WTC11 (cell line): ENCODE data around the gene LDAH. TPM values are rescaled to one million over a fixed set of nuclear protein-coding genes. Genes with fewer than 3 reads are reported as not detected.
A peak's percentile ranks its signal among the peaks of the same experiment; 100 is the strongest.

Experiments used
- ATAC-seq: fragments of 200-7000 bp; cut with Tn5 transposase; 2 replicates; pipeline ENCODE4 v1.10.0; 2021; ENCODE audit warnings: mild to moderate bottlenecking, moderate library complexity
- CTCF ChIA-PET: fragments of 300-600 bp; sonication (Branson Sonifier 250); formaldehyde crosslinking; loops from one replicate; lab custom pipeline; 2021; ENCODE audit warnings: antibody characterized with exemption; lab: Charles Lee
- POLR2A ChIA-PET: fragments of 350-600 bp; sonication (Branson Sonifier 250); formaldehyde crosslinking; loops from one replicate; lab custom pipeline; 2021; ENCODE audit warnings: antibody characterized with exemption; lab: Charles Lee
- DNase-seq: peaks from one replicate; pipeline ENCODE4 v3.0.0; 2021; ENCODE audit warnings: low spot score
- H3K27ac Mint-ChIP-seq: 2 replicates; pipeline ENCODE4 v1.8.0; 2021; ENCODE audit warnings: mixed read lengths
- H3K27me3 Mint-ChIP-seq: 2 replicates; pipeline ENCODE4 v1.8.0; 2021; ENCODE audit warnings: low read depth, mild to moderate bottlenecking, moderate library complexity, mixed read lengths
- H3K36me3 Mint-ChIP-seq: 2 replicates; pipeline ENCODE4 v1.8.0; 2021; ENCODE audit warnings: mixed read lengths
- H3K4me1 Mint-ChIP-seq: 2 replicates; pipeline ENCODE4 v1.8.0; 2022; ENCODE audit warnings: mixed read lengths
- H3K4me3 Mint-ChIP-seq: 2 replicates; pipeline ENCODE4 v1.8.0; 2021; ENCODE audit warnings: mild to moderate bottlenecking, moderate library complexity, mixed read lengths
- H3K9me3 Mint-ChIP-seq: 2 replicates; pipeline ENCODE4 v1.8.0; 2021; ENCODE audit warnings: mixed read lengths
- AFF4 ChIP-seq: sonication (generic); formaldehyde crosslinking; IDR thresholded peaks from 2 replicates; pipeline ENCODE4 v1.8.1; 2023; ENCODE audit warnings: mild to moderate bottlenecking, missing genetic modification reagents, borderline replicate concordance
- CREM ChIP-seq: sonication (generic); formaldehyde crosslinking; IDR thresholded peaks from 2 replicates; pipeline ENCODE4 v1.8.1; 2022; ENCODE audit warnings: mild to moderate bottlenecking, missing genetic modification reagents, moderate library complexity
- ELF4 ChIP-seq: sonication (generic); formaldehyde crosslinking; IDR thresholded peaks from 2 replicates; pipeline ENCODE4 v1.8.1; 2022; ENCODE audit warnings: low read depth, mild to moderate bottlenecking, moderate library complexity, missing genetic modification reagents
- GABPB1 ChIP-seq: sonication (generic); formaldehyde crosslinking; IDR thresholded peaks from 2 replicates; pipeline ENCODE4 v1.8.1; 2023; ENCODE audit warnings: mild to moderate bottlenecking, missing genetic modification reagents
- MXD4 ChIP-seq: fragments of 250-450 bp; sonication (Bioruptor Pico); IDR thresholded peaks from 2 replicates; pipeline ENCODE4 v1.8.0; 2021; ENCODE audit warnings: mild to moderate bottlenecking, moderate library complexity, borderline replicate concordance
- NFATC4 ChIP-seq: fragments of 250-450 bp; sonication (Bioruptor Pico); IDR thresholded peaks from 2 replicates; pipeline ENCODE4 v1.9.0; 2021; ENCODE audit warnings: mild to moderate bottlenecking
- PRDM15 ChIP-seq: sonication (generic); formaldehyde crosslinking; IDR thresholded peaks from 2 replicates; pipeline ENCODE4 v1.8.0; 2022; ENCODE audit warnings: missing genetic modification reagents
- STAT6 ChIP-seq: sonication (generic); formaldehyde crosslinking; conservative IDR thresholded peaks from 2 replicates; pipeline ENCODE4 v1.8.1; 2023; ENCODE audit warnings: mild to moderate bottlenecking, low read depth, missing genetic modification reagents, moderate library complexity
- TEAD4 ChIP-seq: sonication (generic); formaldehyde crosslinking; IDR thresholded peaks from 2 replicates; pipeline ENCODE4 v1.8.0; 2022; ENCODE audit warnings: mild to moderate bottlenecking, missing genetic modification reagents
- ZNF219 ChIP-seq: sonication (generic); formaldehyde crosslinking; IDR thresholded peaks from 2 replicates; pipeline ENCODE4 v1.8.0; 2023; ENCODE audit warnings: missing genetic modification reagents, mild to moderate bottlenecking, borderline replicate concordance
- ZNF263 ChIP-seq: sonication (generic); formaldehyde crosslinking; IDR thresholded peaks from 2 replicates; pipeline ENCODE4 v1.8.1; 2022; ENCODE audit warnings: low read depth, mild to moderate bottlenecking, moderate library complexity, missing genetic modification reagents
- ZNF396 ChIP-seq: fragments of 250-450 bp; sonication (Bioruptor Pico); IDR thresholded peaks from 2 replicates; pipeline ENCODE4 v1.8.0; 2021; ENCODE audit warnings: mild to moderate bottlenecking, moderate library complexity, borderline replicate concordance
- total RNA-seq: library from RNA; stranded (reverse); gene quantifications from 3 replicates; pipeline ENCODE4 v1.2.3, GENCODE V29; 2021
- TF ChIP-seq, protein P1 (sequence below): fragments of 200-600 bp; IDR thresholded peaks from 2 replicates; pipeline ENCODE4 v1.8.0; 2022; ENCODE audit warnings: antibody characterized with exemption
- TF ChIP-seq, protein P2 (sequence below): fragments of 250-450 bp; sonication (Bioruptor Pico); conservative IDR thresholded peaks from 2 replicates; pipeline ENCODE4 v1.9.0; 2021; ENCODE audit warnings: mild to moderate bottlenecking
- TF ChIP-seq, protein P3 (sequence below): sonication (generic); formaldehyde crosslinking; IDR thresholded peaks from 2 replicates; pipeline ENCODE4 v1.8.0; 2023; ENCODE audit warnings: missing genetic modification reagents
- TF ChIP-seq, protein P4 (sequence below): fragments of 250-450 bp; sonication (Bioruptor Pico); IDR thresholded peaks from 2 replicates; pipeline ENCODE4 v1.8.0; 2021; ENCODE audit warnings: mild to moderate bottlenecking
- TF ChIP-seq, protein P5 (sequence below): fragments of 250-450 bp; sonication (Bioruptor Pico); IDR thresholded peaks from 2 replicates; pipeline ENCODE4 v2.1.2; 2022; ENCODE audit warnings: mild to moderate bottlenecking, moderate library complexity

Gene LDAH
- total RNA-seq, 1 experiment from 2014 or later: 20.5 TPM

- TF ChIP-seq, protein P1, sequence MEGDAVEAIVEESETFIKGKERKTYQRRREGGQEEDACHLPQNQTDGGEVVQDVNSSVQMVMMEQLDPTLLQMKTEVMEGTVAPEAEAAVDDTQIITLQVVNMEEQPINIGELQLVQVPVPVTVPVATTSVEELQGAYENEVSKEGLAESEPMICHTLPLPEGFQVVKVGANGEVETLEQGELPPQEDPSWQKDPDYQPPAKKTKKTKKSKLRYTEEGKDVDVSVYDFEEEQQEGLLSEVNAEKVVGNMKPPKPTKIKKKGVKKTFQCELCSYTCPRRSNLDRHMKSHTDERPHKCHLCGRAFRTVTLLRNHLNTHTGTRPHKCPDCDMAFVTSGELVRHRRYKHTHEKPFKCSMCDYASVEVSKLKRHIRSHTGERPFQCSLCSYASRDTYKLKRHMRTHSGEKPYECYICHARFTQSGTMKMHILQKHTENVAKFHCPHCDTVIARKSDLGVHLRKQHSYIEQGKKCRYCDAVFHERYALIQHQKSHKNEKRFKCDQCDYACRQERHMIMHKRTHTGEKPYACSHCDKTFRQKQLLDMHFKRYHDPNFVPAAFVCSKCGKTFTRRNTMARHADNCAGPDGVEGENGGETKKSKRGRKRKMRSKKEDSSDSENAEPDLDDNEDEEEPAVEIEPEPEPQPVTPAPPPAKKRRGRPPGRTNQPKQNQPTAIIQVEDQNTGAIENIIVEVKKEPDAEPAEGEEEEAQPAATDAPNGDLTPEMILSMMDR: no peak
- TF ChIP-seq, protein P2, sequence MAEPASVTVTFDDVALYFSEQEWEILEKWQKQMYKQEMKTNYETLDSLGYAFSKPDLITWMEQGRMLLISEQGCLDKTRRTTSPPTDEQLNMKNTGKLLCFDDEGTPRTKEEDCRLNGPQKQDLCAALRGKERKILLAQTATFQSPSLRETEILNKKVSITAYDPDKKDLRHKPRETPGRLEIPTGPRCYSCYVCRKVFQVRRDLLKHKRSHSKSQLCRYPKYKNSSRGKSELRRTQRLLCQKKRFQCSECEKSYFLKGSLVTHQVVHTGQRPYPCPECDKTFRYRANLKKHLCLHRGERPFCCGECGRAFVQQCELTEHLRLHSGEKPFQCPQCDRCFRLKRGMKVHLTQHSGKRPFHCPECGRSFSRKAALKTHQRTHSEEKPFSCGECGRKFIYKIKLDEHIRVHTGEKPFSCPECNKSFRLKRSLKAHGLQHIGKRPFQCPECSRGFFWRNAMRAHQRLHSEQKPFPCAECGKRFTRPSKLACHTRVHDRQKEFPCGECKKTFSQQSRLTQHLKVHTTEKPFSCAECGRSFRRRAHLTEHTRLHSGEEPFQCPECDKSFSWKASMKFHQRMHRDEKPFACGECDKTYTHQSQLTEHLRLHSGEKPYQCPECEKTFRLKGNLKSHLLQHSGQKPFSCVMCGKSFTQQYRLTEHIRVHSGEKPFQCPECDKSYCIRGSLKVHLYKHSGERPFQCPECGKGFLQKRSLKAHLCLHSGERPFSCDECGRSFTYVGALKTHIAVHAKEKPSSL (CRISPR knock-in tag): no peak
- TF ChIP-seq, protein P3, sequence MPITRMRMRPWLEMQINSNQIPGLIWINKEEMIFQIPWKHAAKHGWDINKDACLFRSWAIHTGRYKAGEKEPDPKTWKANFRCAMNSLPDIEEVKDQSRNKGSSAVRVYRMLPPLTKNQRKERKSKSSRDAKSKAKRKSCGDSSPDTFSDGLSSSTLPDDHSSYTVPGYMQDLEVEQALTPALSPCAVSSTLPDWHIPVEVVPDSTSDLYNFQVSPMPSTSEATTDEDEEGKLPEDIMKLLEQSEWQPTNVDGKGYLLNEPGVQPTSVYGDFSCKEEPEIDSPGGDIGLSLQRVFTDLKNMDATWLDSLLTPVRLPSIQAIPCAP (CRISPR knock-in tag): no peak
- TF ChIP-seq ZNF219 (no peak), AFF4 (CRISPR knock-in tag) (no peak)
- TF ChIP-seq, protein P4, sequence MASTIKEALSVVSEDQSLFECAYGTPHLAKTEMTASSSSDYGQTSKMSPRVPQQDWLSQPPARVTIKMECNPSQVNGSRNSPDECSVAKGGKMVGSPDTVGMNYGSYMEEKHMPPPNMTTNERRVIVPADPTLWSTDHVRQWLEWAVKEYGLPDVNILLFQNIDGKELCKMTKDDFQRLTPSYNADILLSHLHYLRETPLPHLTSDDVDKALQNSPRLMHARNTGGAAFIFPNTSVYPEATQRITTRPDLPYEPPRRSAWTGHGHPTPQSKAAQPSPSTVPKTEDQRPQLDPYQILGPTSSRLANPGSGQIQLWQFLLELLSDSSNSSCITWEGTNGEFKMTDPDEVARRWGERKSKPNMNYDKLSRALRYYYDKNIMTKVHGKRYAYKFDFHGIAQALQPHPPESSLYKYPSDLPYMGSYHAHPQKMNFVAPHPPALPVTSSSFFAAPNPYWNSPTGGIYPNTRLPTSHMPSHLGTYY (CRISPR knock-in tag): no peak
Measured at GRCh38 chr2:20672201-20672951, 150.5 kb downstream of the LDAH start (continued).

DNA sequence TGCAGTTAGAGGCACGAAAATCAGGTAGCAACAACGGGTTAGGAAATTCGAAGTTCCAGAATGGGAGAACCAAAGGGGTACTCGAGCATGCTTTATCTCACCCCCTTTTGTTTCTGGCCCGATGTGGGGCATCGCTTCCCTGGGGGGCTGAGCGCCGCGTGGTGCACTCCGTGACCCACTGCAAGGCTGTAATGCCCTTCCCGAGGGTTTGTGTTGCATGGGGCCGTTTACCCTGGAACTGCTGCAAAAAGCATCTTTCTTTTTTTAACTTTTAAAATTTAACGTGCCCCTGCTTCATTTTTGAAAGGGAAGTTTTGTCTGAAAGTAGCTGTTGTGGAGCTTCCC lies 151.2 kb downstream of the LDAH start:
- ChIA-PET POLR2A (interaction anchor here (0.7 kb wide), 1 partner anchor 225 kb away, joined by 3 read pairs; the partner anchor contains the start of gene RHOB), CTCF (interaction anchor here (1.0 to 10.1 kb wide), 4 partner anchors 8 to 291 kb away, joined by 3 to 329 read pairs (median 5); partner anchors contain the start of genes GDF7, HS1BP3 and LDAH)
- Mint-ChIP-seq H3K27me3 (peaks cover 87% of the 10 kb centered on the region), H3K9me3 (no peaks in the 10 kb centered on the region), H3K4me3 (peak overlapping the region; percentile 52), H3K4me1 (peaks cover 61% of the 10 kb centered on the region), H3K27ac (no peak overlapping the region), H3K36me3 (no peaks in the 10 kb centered on the region)
- no peak for ATAC-seq
- no peak for DNase-seq
- TF ChIP-seq MXD4 (no peak), TEAD4 (CRISPR knock-in tag) (no peak), CREM (no peak), PRDM15 (CRISPR knock-in tag) (no peak), STAT6 (no peak), ZNF396 (no peak), ELF4 (CRISPR knock-in tag) (no peak), ZNF263 (CRISPR knock-in tag) (no peak), GABPB1 (CRISPR knock-in tag) (no peak), NFATC4 (CRISPR knock-in tag) (no peak)
- TF ChIP-seq, protein P5, sequence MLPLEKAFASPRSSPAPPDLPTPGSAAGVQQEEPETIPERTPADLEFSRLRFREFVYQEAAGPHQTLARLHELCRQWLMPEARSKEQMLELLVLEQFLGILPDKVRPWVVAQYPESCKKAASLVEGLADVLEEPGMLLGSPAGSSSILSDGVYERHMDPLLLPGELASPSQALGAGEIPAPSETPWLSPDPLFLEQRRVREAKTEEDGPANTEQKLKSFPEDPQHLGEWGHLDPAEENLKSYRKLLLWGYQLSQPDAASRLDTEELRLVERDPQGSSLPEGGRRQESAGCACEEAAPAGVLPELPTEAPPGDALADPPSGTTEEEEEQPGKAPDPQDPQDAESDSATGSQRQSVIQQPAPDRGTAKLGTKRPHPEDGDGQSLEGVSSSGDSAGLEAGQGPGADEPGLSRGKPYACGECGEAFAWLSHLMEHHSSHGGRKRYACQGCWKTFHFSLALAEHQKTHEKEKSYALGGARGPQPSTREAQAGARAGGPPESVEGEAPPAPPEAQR (CRISPR knock-in tag): no peak
